ENCODE results near the gene GALNTL6. TPM values are rescaled to one million over a fixed set of nuclear protein-coding genes. Genes with fewer than 3 reads are reported as not detected.

Gene GALNTL6
- total and polyA plus RNA-seq, 2 donors from 2014 or later: 0.60 TPM; not detected in 1

GRCh38 chr4:171849686-171850222, 36.5 kb downstream of the GALNTL6 start:
- no peak overlapping the region for H3K4me3 ChIP-seq (ENCODE audit: low read length in 3 of 3)
- DNase-seq (no peak), FAIRE-seq (no peak)
- H3K9me3 ChIP-seq (ENCODE audit: control insufficient read depth in 2 of 3, insufficient read depth in 1 of 3, low read length in 3 of 3): no peaks in the 10 kb centered on the region
- no peak overlapping the region for H3K9ac ChIP-seq (ENCODE audit: low read length in 3 of 3)
- H3K4me1 ChIP-seq (ENCODE audit: control insufficient read depth in 2 of 3, insufficient read depth in 2 of 3, low read depth in 1 of 3, low read length in 3 of 3): no peaks in the 10 kb centered on the region
- no peaks in the 10 kb centered on the region for H3K27me3 ChIP-seq (ENCODE audit: control insufficient read depth, insufficient read depth, low read length)
- TF ChIP-seq, protein P1, sequence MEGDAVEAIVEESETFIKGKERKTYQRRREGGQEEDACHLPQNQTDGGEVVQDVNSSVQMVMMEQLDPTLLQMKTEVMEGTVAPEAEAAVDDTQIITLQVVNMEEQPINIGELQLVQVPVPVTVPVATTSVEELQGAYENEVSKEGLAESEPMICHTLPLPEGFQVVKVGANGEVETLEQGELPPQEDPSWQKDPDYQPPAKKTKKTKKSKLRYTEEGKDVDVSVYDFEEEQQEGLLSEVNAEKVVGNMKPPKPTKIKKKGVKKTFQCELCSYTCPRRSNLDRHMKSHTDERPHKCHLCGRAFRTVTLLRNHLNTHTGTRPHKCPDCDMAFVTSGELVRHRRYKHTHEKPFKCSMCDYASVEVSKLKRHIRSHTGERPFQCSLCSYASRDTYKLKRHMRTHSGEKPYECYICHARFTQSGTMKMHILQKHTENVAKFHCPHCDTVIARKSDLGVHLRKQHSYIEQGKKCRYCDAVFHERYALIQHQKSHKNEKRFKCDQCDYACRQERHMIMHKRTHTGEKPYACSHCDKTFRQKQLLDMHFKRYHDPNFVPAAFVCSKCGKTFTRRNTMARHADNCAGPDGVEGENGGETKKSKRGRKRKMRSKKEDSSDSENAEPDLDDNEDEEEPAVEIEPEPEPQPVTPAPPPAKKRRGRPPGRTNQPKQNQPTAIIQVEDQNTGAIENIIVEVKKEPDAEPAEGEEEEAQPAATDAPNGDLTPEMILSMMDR (IDR thresholded peaks at IDR 0.05; ENCODE audit: borderline replicate concordance, extremely low read depth, insufficient read depth): no peak
- no peaks in the 10 kb centered on the region for H3K36me3 ChIP-seq (ENCODE audit: control insufficient read depth in 2 of 3, insufficient read depth in 3 of 3, low read length in 3 of 3)
- no peak overlapping the region for H3K27ac ChIP-seq (ENCODE audit: low read depth in 2 of 2, low read length in 2 of 2)
- intact Hi-C loops (cut with DNase I): no loop called here

- Histone ChIP-seq H3K27ac (ENCODE audit: low read depth in 2 of 2, low read length in 2 of 2) (no peak overlapping the region), H3K27me3 (ENCODE audit: control insufficient read depth, insufficient read depth, low read length) (no peaks in the 10 kb centered on the region), H3K4me1 (ENCODE audit: control insufficient read depth in 2 of 3, insufficient read depth in 2 of 3, low read depth in 1 of 3, low read length in 3 of 3) (no peaks in the 10 kb centered on the region), H3K4me3 (ENCODE audit: low read length in 3 of 3) (no peak overlapping the region), H3K9ac (ENCODE audit: low read length in 3 of 3) (no peak overlapping the region), H3K9me3 (ENCODE audit: control insufficient read depth in 2 of 3, insufficient read depth in 1 of 3, low read length in 3 of 3) (no peaks in the 10 kb centered on the region), H3K36me3 (ENCODE audit: control insufficient read depth in 2 of 3, insufficient read depth in 3 of 3, low read length in 3 of 3) (no peaks in the 10 kb centered on the region)
- TF ChIP-seq, protein P1 (IDR thresholded peaks at IDR 0.05; ENCODE audit: borderline replicate concordance, extremely low read depth, insufficient read depth): no peak
- intact Hi-C loops (cut with DNase I): no loop called here
- FAIRE-seq (no peak), DNase-seq (no peak)
Measured at GRCh38 chr4:171851295-171851694, 38.1 kb downstream of the GALNTL6 start.

DNA sequence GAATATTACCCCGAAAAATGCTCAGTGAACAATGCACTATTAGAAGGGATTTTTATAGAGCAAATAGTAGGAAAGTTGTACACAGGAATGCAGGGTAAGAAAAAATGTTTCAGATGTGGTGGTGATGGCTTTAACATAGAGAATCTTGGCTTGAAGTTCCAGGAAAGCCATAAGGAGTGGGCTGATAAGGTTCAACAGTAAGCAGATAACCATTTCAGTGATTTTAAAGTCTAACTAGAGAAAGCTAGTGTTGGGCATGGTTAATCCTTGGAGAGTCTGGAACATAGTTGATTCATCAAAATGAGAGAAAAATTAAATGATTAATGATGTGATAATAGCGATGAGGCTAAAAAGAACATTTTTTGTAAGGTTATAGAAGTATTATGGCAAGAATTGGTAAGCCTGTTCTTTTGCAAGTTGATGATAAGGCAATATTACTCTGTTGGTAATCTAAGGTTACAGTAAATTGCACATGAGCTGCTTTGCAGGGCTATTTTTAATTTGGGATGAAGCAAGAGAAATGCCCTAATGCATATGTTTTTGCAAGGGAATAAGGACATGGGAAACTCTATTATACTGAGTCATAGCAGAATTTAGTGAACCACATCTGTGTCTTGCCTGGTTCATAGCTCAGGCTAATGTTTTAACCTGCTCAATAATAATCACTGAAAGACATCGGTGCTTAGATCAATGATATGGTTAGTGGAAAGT, 44.3 kb downstream of the GALNTL6 start:
- H3K9ac ChIP-seq (ENCODE audit: low read length in 3 of 3): no peak overlapping the region
- no peak overlapping the region for H3K27ac ChIP-seq (ENCODE audit: low read depth in 2 of 2, low read length in 2 of 2)
- TF ChIP-seq, protein P1 (IDR thresholded peaks at IDR 0.05; ENCODE audit: borderline replicate concordance, extremely low read depth, insufficient read depth): no peak
- no peaks in the 10 kb centered on the region for H3K9me3 ChIP-seq (ENCODE audit: control insufficient read depth in 2 of 3, insufficient read depth in 1 of 3, low read length in 3 of 3)
- no peaks in the 10 kb centered on the region for H3K36me3 ChIP-seq (ENCODE audit: control insufficient read depth in 2 of 3, insufficient read depth in 3 of 3, low read length in 3 of 3)
- intact Hi-C loops (cut with DNase I): no loop called here
- H3K4me3 ChIP-seq (ENCODE audit: low read length in 3 of 3): no peak overlapping the region
- DNase-seq (no peak), FAIRE-seq (no peak)
- no peaks in the 10 kb centered on the region for H3K27me3 ChIP-seq (ENCODE audit: control insufficient read depth, insufficient read depth, low read length)
- no peaks in the 10 kb centered on the region for H3K4me1 ChIP-seq (ENCODE audit: control insufficient read depth in 2 of 3, insufficient read depth in 2 of 3, low read depth in 1 of 3, low read length in 3 of 3)

Data from kidney (tissue), 14 donors.